Peyer's patch (tissue), 4 donors: ENCODE measurements around the gene AMFR. TPM values are rescaled to one million over a fixed set of nuclear protein-coding genes. Genes with fewer than 3 reads are reported as not detected.

ENCODE experiments used
- DNase-seq, 3 donors: peaks; one replicate each; pipeline ENCODE4 v3.0.0-alpha.2; 2017 to 2019
- H3K27ac ChIP-seq, 4 donors: fragments of 200-600 bp; sonication (generic); one replicate each; pipeline ENCODE4 v1.5.1; 2016 to 2019
- H3K27me3 ChIP-seq, 2 donors: fragments of 200-600 bp; sonication (generic); one replicate each; pipeline ENCODE4 v1.5.1; 2019
- H3K36me3 ChIP-seq, 3 donors: fragments of 200-600 bp; sonication (generic); one replicate each; pipeline ENCODE4 v1.5.1; 2016 to 2019
- H3K4me1 ChIP-seq, 4 donors: fragments of 200-600 bp; sonication (generic); one replicate each; pipeline ENCODE4 v1.5.1; 2016 to 2019
- H3K4me3 ChIP-seq, 4 donors: fragments of 200-600 bp; sonication (generic); 1 replicate in 3 of 4; 2 replicates in 1 of 4; pipeline ENCODE4 v1.5.1; 2016 to 2019; ENCODE audit warnings: mild to moderate bottlenecking in 1 of 4
- H3K9me3 ChIP-seq, 4 donors: fragments of 200-600 bp; sonication (generic); one replicate each; pipeline ENCODE4 v1.5.1; 2016 to 2019; ENCODE audit warnings: mild to moderate bottlenecking in 1 of 4
- POLR2A ChIP-seq, 2 donors: fragments of 450-650 bp; IDR thresholded peaks; one replicate each; pipeline ENCODE4 v1.5.1; 2017; ENCODE audit warnings: antibody characterized with exemption in 2 of 2, mild to moderate bottlenecking in 2 of 2, moderate library complexity in 2 of 2
- total RNA-seq, 4 donors: library from RNA; depleted of rRNA; stranded (reverse); fragments of >200 nt; gene quantifications; one replicate each; pipeline ENCODE4 v1.1.0, GENCODE V29; 2016
- TF ChIP-seq, protein P1 (sequence below), 6 experiments: fragments of 450-650 bp in 4 of 6; fragments of 200-600 bp in 2 of 6; sonication (generic) in 1 of 6; IDR thresholded peaks; one replicate each; pipeline ENCODE4 v1.5.1; 2017 to 2019; ENCODE audit warnings: antibody characterized with exemption in 6 of 6, mild to moderate bottlenecking in 3 of 6, moderate library complexity in 1 of 6

Gene AMFR
- total RNA-seq, 4 donors from 2014 or later = 149 to 265 (median 170) TPM

- Histone ChIP-seq H3K36me3 (peaks cover 0 to 25% (median 0%) of the 10 kb centered on the region in 3 donors), H3K9me3 (no peaks in the 10 kb centered on the region), H3K4me1 (peaks cover 0 to 32% (median 7%) of the 10 kb centered on the region in 4 donors), H3K27ac (peak within 1 kb of the TSS; percentile 68 to 83 (median 80)), H3K27me3 (no peaks in the 10 kb centered on the region), H3K4me3 (peak within 1 kb of the TSS; percentile 63 to 87 (median 78))
- TF ChIP-seq, protein P1, sequence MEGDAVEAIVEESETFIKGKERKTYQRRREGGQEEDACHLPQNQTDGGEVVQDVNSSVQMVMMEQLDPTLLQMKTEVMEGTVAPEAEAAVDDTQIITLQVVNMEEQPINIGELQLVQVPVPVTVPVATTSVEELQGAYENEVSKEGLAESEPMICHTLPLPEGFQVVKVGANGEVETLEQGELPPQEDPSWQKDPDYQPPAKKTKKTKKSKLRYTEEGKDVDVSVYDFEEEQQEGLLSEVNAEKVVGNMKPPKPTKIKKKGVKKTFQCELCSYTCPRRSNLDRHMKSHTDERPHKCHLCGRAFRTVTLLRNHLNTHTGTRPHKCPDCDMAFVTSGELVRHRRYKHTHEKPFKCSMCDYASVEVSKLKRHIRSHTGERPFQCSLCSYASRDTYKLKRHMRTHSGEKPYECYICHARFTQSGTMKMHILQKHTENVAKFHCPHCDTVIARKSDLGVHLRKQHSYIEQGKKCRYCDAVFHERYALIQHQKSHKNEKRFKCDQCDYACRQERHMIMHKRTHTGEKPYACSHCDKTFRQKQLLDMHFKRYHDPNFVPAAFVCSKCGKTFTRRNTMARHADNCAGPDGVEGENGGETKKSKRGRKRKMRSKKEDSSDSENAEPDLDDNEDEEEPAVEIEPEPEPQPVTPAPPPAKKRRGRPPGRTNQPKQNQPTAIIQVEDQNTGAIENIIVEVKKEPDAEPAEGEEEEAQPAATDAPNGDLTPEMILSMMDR (IDR thresholded peaks at IDR 0.05) = peak in 1 of 6 experiments; percentile 8
- TF ChIP-seq POLR2A (IDR thresholded peaks at IDR 0.05) = peak; percentile 33 to 64
- peak; percentile 91 to 97 (median 91) for DNase-seq
Observed at GRCh38 chr16:56450986-56451752, 25.8 kb upstream of the AMFR start, which contains the start of the genes NUDT21 and OGFOD1. TSS of gene NUDT21 (minus strand) at chr16:56451332. CDS start at chr16:56451202, 130 bp downstream. TSS of gene OGFOD1 (plus strand) at chr16:56451554. CDS start at chr16:56451613, 59 bp downstream.

DNA sequence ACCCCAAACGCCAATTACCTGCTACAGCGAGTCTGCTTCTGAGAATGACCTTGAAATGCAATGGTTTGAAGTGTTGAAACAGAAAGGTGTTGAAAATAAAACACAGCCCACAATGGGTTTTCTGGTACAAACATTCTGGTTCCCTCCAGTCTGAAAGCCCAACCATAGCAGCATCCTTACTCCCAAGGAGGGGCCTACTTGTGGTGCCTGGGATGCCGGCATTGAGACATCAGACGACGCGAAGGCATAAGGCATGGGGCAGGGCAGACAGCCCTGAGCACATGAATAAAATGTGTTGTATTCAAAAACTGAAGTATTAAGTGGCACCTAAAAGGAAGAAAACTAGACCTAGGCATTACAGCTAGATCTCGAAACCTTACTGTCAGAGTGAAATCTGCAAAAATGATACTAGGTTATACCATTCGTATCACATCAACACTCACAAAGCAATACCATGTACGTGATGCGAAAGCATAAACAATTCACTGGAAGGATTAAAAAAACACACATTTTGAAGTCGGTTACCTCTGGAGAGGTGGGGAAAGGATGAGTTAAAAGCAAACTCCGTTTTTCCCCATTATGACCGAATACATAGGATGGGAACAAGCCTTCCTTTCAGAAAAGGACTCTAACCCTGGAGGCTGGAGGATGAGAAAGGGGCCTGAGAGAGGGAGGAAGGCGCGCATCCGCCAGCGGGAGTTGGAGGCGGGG lies 25.1 kb upstream of the AMFR start:
- Histone ChIP-seq H3K9me3 (no peaks in the 10 kb centered on the region), H3K27me3 (no peaks in the 10 kb centered on the region), H3K27ac (peak overlapping the region; percentile 68 to 83 (median 80)), H3K36me3 (peaks cover 0 to 25% (median 0%) of the 10 kb centered on the region in 3 donors), H3K4me1 (peaks cover 0 to 32% (median 7%) of the 10 kb centered on the region in 4 donors), H3K4me3 (peak overlapping the region; percentile 63 to 87 (median 78))
- DNase-seq = no peak
- TF ChIP-seq POLR2A (IDR thresholded peaks at IDR 0.05) = no peak
- TF ChIP-seq, protein P1 (IDR thresholded peaks at IDR 0.05) = no peak

GRCh38 chr16:56448005-56448404 lies 22.7 kb upstream of the AMFR start:
- peaks cover 0 to 43% (median 0%) of the 10 kb centered on the region in 3 donors for H3K36me3 ChIP-seq
- no peak overlapping the region for H3K4me3 ChIP-seq
- no peaks in the 10 kb centered on the region for H3K27me3 ChIP-seq
- DNase-seq = no peak
- H3K27ac ChIP-seq = no peak overlapping the region
- TF ChIP-seq, protein P1 (IDR thresholded peaks at IDR 0.05) = no peak
- no peak for TF ChIP-seq POLR2A (IDR thresholded peaks at IDR 0.05)
- H3K4me1 ChIP-seq = peaks cover 0 to 30% (median 7%) of the 10 kb centered on the region in 4 donors
- H3K9me3 ChIP-seq = no peaks in the 10 kb centered on the region

GRCh38 chr16:56447286-56447685 lies 21.9 kb upstream of the AMFR start:
- Histone ChIP-seq H3K9me3 (no peaks in the 10 kb centered on the region), H3K4me3 (no peak overlapping the region), H3K27ac (no peak overlapping the region), H3K4me1 (peaks cover 0 to 23% (median 7%) of the 10 kb centered on the region in 4 donors), H3K36me3 (peaks cover 0 to 50% (median 0%) of the 10 kb centered on the region in 3 donors), H3K27me3 (no peaks in the 10 kb centered on the region)
- no peak for DNase-seq
- TF ChIP-seq POLR2A (IDR thresholded peaks at IDR 0.05) = no peak
- TF ChIP-seq, protein P1 (IDR thresholded peaks at IDR 0.05) = no peak

DNA sequence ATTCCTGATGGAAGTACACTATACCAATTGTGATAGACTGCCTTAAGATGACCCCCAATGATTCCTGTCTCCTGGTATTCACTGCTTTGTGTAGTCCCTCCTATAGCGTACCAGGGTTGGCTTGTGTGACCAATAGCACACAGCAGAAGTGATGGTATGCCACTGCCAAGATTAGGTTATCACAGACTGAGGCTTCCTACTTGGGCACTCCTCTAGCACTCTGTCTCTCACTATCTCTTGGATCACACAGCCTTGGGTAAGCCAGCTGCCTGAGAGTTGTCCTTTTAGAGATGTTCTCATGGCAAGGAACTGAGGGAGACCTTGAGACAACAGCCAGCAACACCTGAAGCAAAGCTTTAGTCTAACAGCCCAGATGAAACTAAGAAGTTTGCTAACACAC lies 12.7 kb upstream of the AMFR start:
- H3K4me3 ChIP-seq = no peak overlapping the region
- no peaks in the 10 kb centered on the region for H3K4me1 ChIP-seq
- TF ChIP-seq, protein P1 (IDR thresholded peaks at IDR 0.05) = no peak
- no peak for TF ChIP-seq POLR2A (IDR thresholded peaks at IDR 0.05)
- no peaks in the 10 kb centered on the region for H3K27me3 ChIP-seq
- H3K36me3 ChIP-seq = peaks cover 0 to 68% (median 0%) of the 10 kb centered on the region in 3 donors
- DNase-seq = no peak
- no peak overlapping the region for H3K27ac ChIP-seq
- no peaks in the 10 kb centered on the region for H3K9me3 ChIP-seq
